ENCODE data around the gene MYH9. TPM values are rescaled to one million over a fixed set of nuclear protein-coding genes. Genes with fewer than 3 reads are reported as not detected.

Gene MYH9
- total and polyA plus RNA-seq, 7 donors, result 35.6 to 214 (median 92.0) TPM

- ATAC-seq, result peak; percentile 7 to 26 (median 18)
- Histone ChIP-seq H3K9me3 (no peaks in the 10 kb centered on the region), H3K27ac (peak overlapping the region; percentile 95), H3K4me3 (peak overlapping the region; percentile 87), H3K36me3 (ENCODE audit: insufficient read depth in 1 of 2, low read depth in 1 of 2) (peaks cover 0 to 6% of the 10 kb centered on the region in 2 donors), H3K27me3 (ENCODE audit: insufficient read depth in 3 of 3, low read length in 2 of 3) (no peaks in the 10 kb centered on the region), H3K4me1 (peaks cover 33% of the 10 kb centered on the region)
- intact Hi-C loops (cut with DNase I), result loop anchor here (2.0 to 5.0 kb wide), 4 partner anchors 55 to 78 kb away; no protein-coding TSS in a partner anchor
- no peak for TF ChIP-seq CTCF (IDR thresholded peaks at IDR 0.05)
- WGBS, 3 donors, result 1 to 2% (median 1%) methylated on average over 57 to 91 of the region's 91 CpGs
- DNase-seq, result peak; percentile 78 to 85
Measured at GRCh38 chr22:36386900-36387708, 663 bp downstream of the MYH9 start.

- intact Hi-C loops (cut with DNase I), result loop anchor here (2.0 to 5.0 kb wide), 4 partner anchors 54 to 78 kb away; no protein-coding TSS in a partner anchor
- peaks cover 0 to 13% of the 10 kb centered on the region in 2 donors for H3K36me3 ChIP-seq (ENCODE audit: insufficient read depth in 1 of 2, low read depth in 1 of 2)
- peak; percentile 40 to 60 for DNase-seq
- WGBS, 3 donors, result 17 to 28% (median 18%) methylated on average over 18 of the region's 18 CpGs
- H3K9me3 ChIP-seq, result no peaks in the 10 kb centered on the region
- H3K4me1 ChIP-seq, result peaks cover 37% of the 10 kb centered on the region
- peak overlapping the region; percentile 87 for H3K4me3 ChIP-seq
- no peaks in the 10 kb centered on the region for H3K27me3 ChIP-seq (ENCODE audit: insufficient read depth in 3 of 3, low read length in 2 of 3)
- peak; percentile 12 to 23 (median 14) for ATAC-seq
- no peak for TF ChIP-seq CTCF (IDR thresholded peaks at IDR 0.05)
- peak overlapping the region; percentile 95 for H3K27ac ChIP-seq
Measured at GRCh38 chr22:36386351-36386899, 1.3 kb downstream of the MYH9 start.

- WGBS, 3 donors, result 11 to 25% (median 20%) methylated on average over 12 of the region's 12 CpGs
- no peaks in the 10 kb centered on the region for H3K27me3 ChIP-seq (ENCODE audit: insufficient read depth in 3 of 3, low read length in 2 of 3)
- intact Hi-C loops (cut with DNase I), result loop anchor here (2.0 to 5.0 kb wide), 4 partner anchors 53 to 79 kb away; no protein-coding TSS in a partner anchor
- no peak for TF ChIP-seq CTCF (IDR thresholded peaks at IDR 0.05)
- peaks cover 0 to 20% of the 10 kb centered on the region in 2 donors for H3K36me3 ChIP-seq (ENCODE audit: insufficient read depth in 1 of 2, low read depth in 1 of 2)
- H3K4me1 ChIP-seq, result peaks cover 44% of the 10 kb centered on the region
- peak overlapping the region; percentile 87 for H3K4me3 ChIP-seq
- DNase-seq, result peak; percentile 70 to 76
- H3K27ac ChIP-seq, result peak overlapping the region; percentile 95
- no peaks in the 10 kb centered on the region for H3K9me3 ChIP-seq
- ATAC-seq, result peak; percentile 32 to 55 (median 44)
Measured at GRCh38 chr22:36385491-36386350, 2.0 kb downstream of the MYH9 start.

GRCh38 chr22:36384766-36385481, 2.8 kb downstream of the MYH9 start:
- Histone ChIP-seq H3K27ac (peak overlapping the region; percentile 95), H3K36me3 (ENCODE audit: insufficient read depth in 1 of 2, low read depth in 1 of 2) (peaks cover 0 to 25% of the 10 kb centered on the region in 2 donors), H3K4me3 (peak overlapping the region; percentile 87), H3K4me1 (peaks cover 52% of the 10 kb centered on the region), H3K9me3 (no peaks in the 10 kb centered on the region), H3K27me3 (ENCODE audit: insufficient read depth in 3 of 3, low read length in 2 of 3) (no peaks in the 10 kb centered on the region)
- ATAC-seq (no peak), DNase-seq (no peak)
- TF ChIP-seq CTCF (IDR thresholded peaks at IDR 0.05), result no peak
- WGBS, 3 donors, result 29 to 40% (median 37%) methylated on average over 7 of the region's 7 CpGs
- intact Hi-C loops (cut with DNase I), result loop anchor here (5.0 kb wide), 4 partner anchors 53 to 77 kb away; no protein-coding TSS in a partner anchor

All from psoas muscle (tissue), 8 donors.